Activated T-cell treated with anti-CD3 and anti-CD28 coated beads, Interleukin-2, amount 50 U/mL, for 72 hours (primary cell): ENCODE data around the gene RPA1. TPM values are rescaled to one million over a fixed set of nuclear protein-coding genes. Genes with fewer than 3 reads are reported as not detected.

Source experiments
- ATAC-seq, 2 donors: fragments of 150-1000 bp; cut with Tn5 transposase; replicated peaks in 1 of 2; 2 replicates each; pipeline ENCODE4 v1.10.0; 2021; ENCODE audit warnings: moderate library complexity in 2 of 2, mild to moderate bottlenecking in 1 of 2
- DNase-seq, 2 donors: peaks; one replicate each; pipeline ENCODE4 v3.0.0; 2021 to 2022; ENCODE audit warnings: mixed read lengths in 1 of 2
- H3K27ac Mint-ChIP-seq: one replicate; pipeline ENCODE4 v1.8.0; 2022; ENCODE audit warnings: mild to moderate bottlenecking, moderate library complexity, mixed read lengths
- H3K27me3 Mint-ChIP-seq: one replicate; pipeline ENCODE4 v1.8.0; 2022; ENCODE audit warnings: low read depth, mixed read lengths
- H3K36me3 Mint-ChIP-seq, 2 donors: one replicate each; pipeline ENCODE4 v1.8.0; 2022; ENCODE audit warnings: mixed read lengths in 2 of 2, mild to moderate bottlenecking in 1 of 2; ENCODE audit not compliant: insufficient read depth in 2 of 2
- H3K4me1 Mint-ChIP-seq: one replicate; pipeline ENCODE4 v1.8.0; 2022; ENCODE audit warnings: low read depth, mixed read lengths
- H3K4me3 Mint-ChIP-seq, 2 donors: one replicate each; pipeline ENCODE4 v1.8.0; 2022; ENCODE audit warnings: mild to moderate bottlenecking in 2 of 2, mixed read lengths in 2 of 2, moderate library complexity in 2 of 2
- H3K9me3 Mint-ChIP-seq, 2 donors: one replicate each; pipeline ENCODE4 v1.8.0; 2022; ENCODE audit warnings: mixed read lengths in 2 of 2
- total RNA-seq, 2 donors: library from RNA; stranded (reverse); gene quantifications; one replicate each; pipeline ENCODE4 v1.2.3, GENCODE V29; 2022

RPA1 gene
- total RNA-seq, 2 donors from 2014 or later, result 178 to 211 TPM

- Mint-ChIP-seq H3K9me3 (no peaks in the 10 kb centered on the region), H3K27me3 (no peaks in the 10 kb centered on the region), H3K4me3 (no peak overlapping the region), H3K4me1 (no peaks in the 10 kb centered on the region), H3K27ac (no peak overlapping the region), H3K36me3 (no peaks in the 10 kb centered on the region)
- no peak for DNase-seq
- ATAC-seq, result no peak
These were observed 116.5 kb downstream of the RPA1 start for GRCh38 chr17:1946021-1946932.

- Mint-ChIP-seq H3K27me3 (no peaks in the 10 kb centered on the region), H3K4me3 (no peak overlapping the region), H3K27ac (no peak overlapping the region), H3K9me3 (no peaks in the 10 kb centered on the region), H3K36me3 (no peaks in the 10 kb centered on the region), H3K4me1 (no peaks in the 10 kb centered on the region)
- DNase-seq (no peak), ATAC-seq (no peak)
These were observed 117.5 kb downstream of the RPA1 start for GRCh38 chr17:1947229-1947742.

- no peak for DNase-seq
- Mint-ChIP-seq H3K4me1 (no peaks in the 10 kb centered on the region), H3K4me3 (no peak overlapping the region), H3K36me3 (no peaks in the 10 kb centered on the region), H3K27me3 (no peaks in the 10 kb centered on the region), H3K9me3 (no peaks in the 10 kb centered on the region), H3K27ac (no peak overlapping the region)
- no peak for ATAC-seq
These were observed 118.1 kb downstream of the RPA1 start for GRCh38 chr17:1947743-1948516.

GRCh38 chr17:1948517-1948825 lies 118.7 kb downstream of the RPA1 start:
- H3K4me1 Mint-ChIP-seq, result no peaks in the 10 kb centered on the region
- ATAC-seq (no peak), DNase-seq (no peak)
- H3K27ac Mint-ChIP-seq, result no peak overlapping the region
- H3K9me3 Mint-ChIP-seq, result no peaks in the 10 kb centered on the region
- no peaks in the 10 kb centered on the region for H3K27me3 Mint-ChIP-seq
- H3K36me3 Mint-ChIP-seq, result no peaks in the 10 kb centered on the region
- H3K4me3 Mint-ChIP-seq, result no peak overlapping the region

Other genes starting within 250 kb of the RPA1 start
- 1 to 10 TPM; 3.4 to 3.8 TPM for gene SLC43A2, start 201.2 kb upstream of the RPA1 start, total RNA-seq
- 1 to 10 TPM; 1.9 to 2.5 TPM for gene SCARF1, start 184.3 kb upstream of the RPA1 start, total RNA-seq
- 1 to 10 TPM; 3.4 to 4.4 TPM for gene RILP, start 180.1 kb upstream of the RPA1 start, total RNA-seq
- gene PRPF8, start 145.1 kb upstream of the RPA1 start, total RNA-seq, result 100 to 1,000 TPM; 332 to 390 TPM
- gene TLCD2, start 119.6 kb upstream of the RPA1 start, total RNA-seq, result 1 to 10 TPM in 1 of 2 donors, under 1 TPM in 1; 0.70 to 1.8 TPM
- 10 to 100 TPM in 1 of 2 donors, 1 to 10 TPM in 1; 9.4 to 11.2 TPM for gene WDR81, start 105.3 kb upstream of the RPA1 start, total RNA-seq
- 1 to 10 TPM in 1 of 2 donors, under 1 TPM in 1; 0.89 to 1.6 TPM for gene SERPINF2, start 87.1 kb upstream of the RPA1 start, total RNA-seq
- gene SERPINF1, start 67.9 kb upstream of the RPA1 start, total RNA-seq, result 1 to 10 TPM in 1 of 2 donors, not detected in 1; 2.2 TPM
- 10 to 100 TPM; 23.0 to 30.6 TPM for gene SMYD4, start 103 bp upstream of the RPA1 start, total RNA-seq
- under 1 TPM; 0.14 to 0.21 TPM for gene RTN4RL1, start 195.3 kb downstream of the RPA1 start, total RNA-seq
- gene DPH1, start 200.1 kb downstream of the RPA1 start, total RNA-seq, result 10 to 100 TPM; 36.8 to 40.8 TPM
- 10 to 100 TPM; 29.0 to 33.3 TPM for gene OVCA2, start 212.0 kb downstream of the RPA1 start, total RNA-seq
- 10 to 100 TPM; 11.7 to 21.4 TPM for gene HIC1, start 225.1 kb downstream of the RPA1 start, total RNA-seq